ENCODE measurements around the gene RPH3AL.
A peak's percentile ranks its signal among the peaks of the same experiment; 100 is the strongest.

RPH3AL gene

DNA sequence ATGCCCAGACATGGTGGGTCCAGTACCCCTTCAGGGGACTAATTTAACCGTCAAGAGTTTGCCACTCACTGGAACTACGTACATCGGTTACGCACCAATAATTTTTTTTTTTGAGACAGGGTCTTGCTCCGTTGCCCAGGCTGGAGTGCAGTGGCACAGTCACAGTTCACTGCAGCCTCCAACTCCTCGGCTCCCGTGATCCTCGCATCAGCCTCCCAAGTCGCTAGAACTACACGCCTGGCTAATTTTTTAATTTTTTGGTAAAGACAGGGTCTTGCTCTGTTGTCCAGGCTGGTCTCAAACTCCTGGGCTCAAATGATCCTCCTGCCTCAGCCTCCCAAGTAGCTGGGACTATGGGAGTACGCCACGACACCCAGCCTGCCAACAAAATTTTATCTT is 15.6 kb downstream of the RPH3AL start:
- no peak for DNase-seq

DNA sequence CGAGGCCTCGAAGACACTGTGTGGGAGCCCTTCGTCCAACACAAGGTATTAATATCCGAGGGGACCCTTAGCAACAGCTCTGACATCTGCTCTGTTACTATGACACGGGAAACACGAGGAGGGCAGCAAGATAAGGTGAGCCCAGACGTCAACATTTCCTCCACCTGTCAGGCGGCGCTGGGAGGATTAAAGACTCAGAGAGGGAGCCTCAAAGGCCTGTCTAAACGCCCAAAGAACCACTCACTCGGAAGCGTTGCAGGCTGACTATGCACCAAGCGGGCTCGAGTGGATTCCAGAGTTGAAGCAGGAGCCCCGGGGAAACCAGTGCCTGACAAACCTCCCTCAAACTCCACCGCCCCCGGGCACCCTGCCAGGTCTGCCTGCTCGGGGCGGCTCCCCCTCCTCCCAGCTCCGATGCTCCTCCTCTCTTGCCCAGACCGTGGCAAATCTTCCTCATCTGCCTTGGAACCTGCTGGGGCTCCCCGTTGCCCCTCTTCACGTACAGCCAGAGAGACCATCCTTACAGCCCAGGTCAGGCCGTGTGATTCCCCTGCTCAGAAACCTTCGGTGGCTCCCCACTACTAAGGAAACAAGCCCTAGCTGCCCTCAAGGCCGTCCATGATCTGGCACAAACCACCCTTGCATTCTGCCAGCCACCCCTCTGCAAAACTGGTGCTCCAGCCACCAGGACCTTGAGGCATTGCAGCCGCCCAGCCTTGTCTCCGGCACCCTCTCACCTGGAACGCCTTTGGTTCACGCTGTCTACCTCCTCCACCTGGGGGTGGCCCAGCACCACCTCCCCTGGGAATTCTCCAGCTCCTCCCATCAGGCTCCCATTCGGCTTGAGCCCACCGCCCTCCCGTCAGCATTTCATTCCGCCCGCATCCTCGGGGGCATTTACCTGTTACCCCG is 16.2 kb downstream of the RPH3AL start:
- DNase-seq: peak in 2 of 56 donors; percentile 20 to 47

DNA sequence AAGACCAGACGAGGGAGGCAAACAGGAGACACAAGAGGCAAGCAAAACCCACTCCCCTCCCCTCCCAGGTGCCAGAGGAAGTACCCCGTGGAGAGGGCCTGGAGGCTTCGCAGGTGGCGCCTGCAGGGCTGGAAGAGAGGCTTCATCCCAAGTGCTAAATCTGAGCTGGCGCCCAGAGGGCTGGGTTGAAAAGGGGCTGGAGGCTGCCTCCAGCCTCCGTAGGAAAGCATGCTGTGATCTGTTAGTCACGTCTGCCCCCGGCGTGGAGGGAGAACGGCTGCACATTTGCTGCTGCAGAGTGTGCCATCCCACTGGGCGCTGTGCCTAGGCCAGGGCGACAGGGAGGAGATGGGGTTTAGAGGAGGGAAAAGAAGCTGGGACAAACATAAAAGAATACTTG is 16.9 kb downstream of the RPH3AL start:
- no peak for DNase-seq

DNA sequence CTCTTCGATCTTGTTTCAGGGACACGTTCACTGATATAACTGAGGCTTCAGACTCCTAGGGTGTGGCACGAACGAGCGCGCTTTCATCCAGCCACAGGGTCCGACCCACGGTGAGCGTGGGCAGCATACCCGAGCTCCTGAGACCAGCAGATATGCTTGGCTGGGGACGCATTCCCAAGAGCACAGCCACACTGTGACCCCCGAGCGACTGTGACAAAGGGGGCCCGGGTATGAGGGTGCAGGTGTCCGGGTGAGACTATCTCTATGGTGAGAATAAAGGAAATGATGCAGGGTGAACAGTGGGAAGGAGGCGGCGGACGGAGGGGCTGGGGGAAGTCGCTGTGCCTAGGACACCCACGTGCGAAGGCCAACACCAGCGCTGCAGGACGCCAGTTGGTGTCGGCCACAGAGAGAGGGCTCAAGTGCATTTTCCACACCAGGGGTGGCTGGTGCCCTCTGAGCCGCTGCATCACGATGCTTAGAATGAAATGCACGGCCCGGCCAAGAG is 17.6 kb downstream of the RPH3AL start:
- no peak for DNase-seq

DNA sequence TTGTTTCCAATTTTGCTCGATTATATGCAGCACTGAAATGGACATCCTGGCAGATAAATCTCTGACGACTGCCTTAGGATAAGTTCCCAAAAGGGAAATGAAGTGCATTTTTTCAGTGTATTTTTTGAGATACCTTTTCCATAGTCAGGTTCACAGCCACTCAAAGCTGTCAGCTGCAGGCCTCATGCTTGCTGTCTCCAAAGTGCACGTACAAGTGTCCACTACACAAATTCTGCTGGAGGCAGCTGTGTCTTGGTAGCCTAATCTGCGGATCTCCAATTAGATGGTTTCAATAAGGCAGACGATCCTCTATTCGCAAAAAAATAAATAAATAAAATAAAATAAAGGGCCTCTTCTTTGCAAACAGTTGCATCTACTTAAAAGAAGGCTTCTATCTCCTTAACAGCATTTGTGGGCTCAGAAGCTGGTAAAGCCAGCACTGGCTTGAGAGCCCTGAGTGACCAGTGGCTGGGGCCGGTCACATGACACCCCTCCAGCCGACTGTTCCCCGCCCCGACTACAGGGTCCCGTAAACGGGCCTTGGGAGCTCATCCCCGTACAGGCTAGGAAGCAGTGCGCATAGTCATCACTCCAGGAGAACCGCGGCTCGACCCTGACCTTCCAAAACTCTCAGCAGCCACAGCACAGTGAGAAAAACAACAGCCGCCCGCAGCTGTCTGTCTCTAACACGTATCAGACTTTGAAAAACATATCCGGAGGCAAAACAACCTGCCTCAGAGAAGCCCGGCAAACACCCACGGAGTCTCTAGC is 18.8 kb downstream of the RPH3AL start:
- DNase-seq: peak in 51 of 56 donors; percentile 13 to 86 (median 54)

DNA sequence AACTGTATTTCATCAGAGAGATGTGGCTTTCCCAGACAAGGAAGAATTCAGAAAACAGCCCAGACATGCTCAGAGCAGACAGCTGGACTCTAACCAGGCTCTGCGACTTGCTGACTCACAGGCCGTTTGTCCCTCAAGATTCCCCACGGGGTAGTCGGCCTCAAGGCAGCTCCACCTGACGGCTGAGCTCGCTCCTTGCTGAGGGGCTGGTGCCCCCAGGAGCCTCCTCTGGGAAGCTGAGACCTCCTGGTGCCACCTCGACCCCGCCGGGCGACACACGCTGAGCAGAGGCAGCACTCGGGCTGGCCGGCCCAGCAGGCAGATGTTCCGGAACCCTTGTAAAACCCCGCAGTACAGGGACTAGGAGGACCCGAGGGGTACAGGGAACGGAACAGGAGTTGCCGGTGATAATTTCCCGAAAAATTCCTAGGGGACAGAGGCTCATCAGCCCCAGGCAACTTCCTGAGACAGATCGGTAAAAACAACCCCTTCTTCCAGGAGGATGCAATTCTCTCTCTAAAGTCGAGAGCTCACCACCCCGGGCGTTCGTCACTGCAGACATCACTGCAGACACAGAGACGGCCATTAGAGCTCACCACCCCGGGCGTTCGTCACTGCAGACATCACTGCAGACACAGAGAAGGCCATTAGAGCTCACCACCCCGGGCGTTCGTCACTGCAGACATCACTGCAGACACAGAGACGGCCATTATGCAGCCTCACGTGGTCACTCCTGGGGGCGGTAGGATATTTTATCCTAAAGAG is 19.9 kb downstream of the RPH3AL start:
- DNase-seq: peak in 4 of 56 donors; percentile 13 to 29 (median 19)

DNA sequence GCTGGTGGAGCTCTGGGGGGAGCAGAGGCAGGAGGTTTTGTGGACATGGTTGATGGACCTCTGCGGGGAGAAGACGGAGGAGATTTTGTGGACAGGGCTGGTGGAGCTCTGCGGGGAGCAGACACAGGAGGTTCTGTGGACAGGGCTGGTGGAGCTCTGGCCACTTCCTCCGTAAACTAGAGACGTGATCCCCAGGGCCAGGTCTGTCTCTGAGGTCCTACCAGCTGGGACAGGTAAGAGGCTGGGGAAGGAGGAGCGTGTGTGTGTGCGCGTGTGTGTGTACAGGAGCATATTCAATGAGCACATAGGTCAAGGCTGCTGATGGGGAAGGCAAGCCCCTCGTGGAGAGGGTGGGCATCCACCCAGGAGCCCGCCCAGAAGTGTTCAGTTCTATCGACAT is 20.6 kb downstream of the RPH3AL start:
- DNase-seq: no peak

DNA sequence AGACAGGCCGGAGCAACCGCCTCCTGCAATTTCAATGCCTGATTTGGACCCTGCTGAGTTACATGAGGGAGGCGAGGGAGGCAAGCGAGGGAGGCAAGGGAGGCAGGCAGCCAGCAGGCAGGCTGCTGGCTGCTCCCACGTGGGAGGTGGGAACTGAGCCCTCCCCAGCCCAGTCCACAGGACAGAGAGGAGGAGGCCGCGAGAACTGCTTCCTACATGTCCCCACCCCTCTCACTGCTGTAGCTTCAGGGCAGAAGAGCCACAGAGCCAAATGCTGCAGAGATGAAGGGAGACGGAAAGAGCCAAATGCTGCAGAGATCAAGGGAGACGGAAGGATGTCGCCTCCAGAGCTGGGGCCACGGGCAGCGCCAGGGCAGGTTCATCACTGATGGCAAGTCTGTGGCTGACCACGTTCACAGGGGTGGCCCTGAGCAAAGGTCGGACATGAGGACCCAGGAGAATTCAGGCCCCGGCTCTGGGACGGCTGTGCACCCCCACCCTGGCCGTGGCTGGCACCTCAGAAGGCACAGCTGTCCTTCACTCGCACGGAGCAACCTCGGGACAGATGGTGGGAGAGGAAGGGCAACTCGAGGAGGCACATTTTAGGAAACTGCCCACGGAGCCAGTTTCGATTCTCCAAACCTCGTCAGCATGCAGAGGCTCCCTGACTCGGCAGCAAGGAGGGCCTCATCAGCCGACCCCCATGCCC is 21.5 kb downstream of the RPH3AL start:
- DNase-seq: peak in 22 of 56 donors; percentile 12 to 66 (median 30)

DNA sequence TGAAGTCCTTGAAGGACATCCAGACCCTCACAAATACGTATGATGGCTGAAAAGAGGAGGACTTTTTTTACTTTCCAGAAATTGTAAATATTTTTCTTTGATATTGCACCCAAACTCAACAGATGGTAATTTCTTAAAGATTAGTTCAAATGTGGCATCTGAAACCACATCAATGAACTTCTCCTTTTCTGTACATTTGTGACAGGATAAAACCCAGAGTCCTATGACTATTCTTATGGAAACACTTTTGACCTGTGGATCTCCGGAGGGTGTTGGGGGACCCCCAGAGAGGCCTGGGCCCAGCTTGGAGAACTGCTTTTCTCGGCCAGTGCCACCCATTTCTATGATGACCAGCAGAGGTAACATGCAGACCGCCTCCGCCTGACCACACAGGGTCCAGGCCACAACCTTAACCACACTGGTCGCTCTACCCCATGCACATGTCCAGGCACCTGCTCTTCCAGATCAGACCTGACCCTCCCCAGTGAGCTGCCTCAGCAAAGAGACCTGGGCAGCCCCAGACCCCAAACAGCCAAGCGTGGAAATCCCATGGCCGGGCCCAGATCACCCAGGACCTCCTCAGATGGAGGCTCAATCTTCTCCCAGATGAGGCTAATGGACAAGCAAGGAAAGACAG is 22.7 kb downstream of the RPH3AL start:
- DNase-seq: no peak

DNA sequence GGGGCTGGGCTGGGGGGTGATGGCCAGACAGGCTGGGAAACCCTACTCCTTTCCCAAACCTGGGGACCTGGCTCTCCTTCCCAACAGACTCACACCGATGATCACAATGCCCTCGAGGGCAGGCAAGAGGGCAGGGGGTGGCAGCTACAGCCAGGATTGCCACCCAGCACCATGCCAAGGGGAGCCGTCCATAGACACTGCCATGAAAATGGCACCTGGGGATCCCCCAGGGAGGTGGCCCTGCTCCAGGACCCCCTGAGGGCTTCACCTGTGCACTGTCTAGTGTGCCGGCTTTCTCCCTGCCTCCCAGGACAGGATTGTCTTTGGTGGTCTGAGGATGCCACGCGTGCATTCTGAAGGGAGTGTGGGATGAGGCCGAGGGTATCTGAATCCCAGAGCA is 24.6 kb downstream of the RPH3AL start:
- DNase-seq: no peak

DNA sequence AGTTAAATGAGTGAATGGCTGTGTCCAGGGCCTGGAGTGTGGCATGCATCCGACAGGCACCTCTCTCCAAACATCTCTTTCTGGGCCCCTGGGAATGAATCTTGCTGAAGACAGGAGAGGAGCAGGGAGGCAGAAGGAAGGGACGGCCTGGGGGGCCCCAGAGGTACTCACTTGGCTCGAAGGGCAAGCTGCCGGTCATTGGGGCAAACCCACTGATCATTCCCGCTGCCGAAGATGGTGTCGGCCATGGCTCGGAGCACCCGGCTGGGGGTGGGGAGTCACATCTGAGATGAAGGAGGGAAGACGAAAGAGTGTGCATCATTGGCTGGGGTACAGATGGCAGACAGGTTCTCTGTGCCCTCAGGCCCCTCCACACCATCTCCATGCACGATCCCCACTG is 25.3 kb downstream of the RPH3AL start:
- DNase-seq: no peak

DNA sequence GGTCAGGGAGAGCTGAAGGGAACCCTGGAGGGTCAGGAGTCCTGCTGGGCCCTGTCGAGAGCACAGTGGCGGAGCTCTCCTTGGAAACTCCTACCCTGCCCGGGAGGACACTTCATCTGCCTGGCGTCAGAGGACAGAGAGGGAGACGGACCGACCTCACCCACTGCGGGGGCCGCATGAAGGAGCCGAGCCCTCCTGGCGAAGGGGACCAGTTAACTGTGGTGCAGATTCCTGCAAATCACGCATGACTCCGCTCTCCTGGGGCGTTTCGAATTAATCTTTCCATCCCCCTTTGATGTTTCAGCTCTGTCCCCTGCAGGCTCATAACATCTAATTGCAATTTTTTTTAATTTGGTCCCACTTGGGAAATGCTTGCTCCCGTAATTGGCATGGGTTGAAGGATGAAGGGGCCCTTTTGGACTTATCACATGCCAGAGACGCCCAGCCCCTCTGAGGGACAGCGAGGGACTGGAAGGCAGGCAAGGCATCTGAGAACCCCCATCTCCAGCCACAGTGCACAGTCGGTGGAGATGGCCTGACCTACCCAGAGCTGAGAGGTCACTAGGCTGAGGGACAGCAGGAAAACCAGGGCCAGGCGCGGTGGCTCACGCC is 26.5 kb downstream of the RPH3AL start:
- DNase-seq: no peak

DNA sequence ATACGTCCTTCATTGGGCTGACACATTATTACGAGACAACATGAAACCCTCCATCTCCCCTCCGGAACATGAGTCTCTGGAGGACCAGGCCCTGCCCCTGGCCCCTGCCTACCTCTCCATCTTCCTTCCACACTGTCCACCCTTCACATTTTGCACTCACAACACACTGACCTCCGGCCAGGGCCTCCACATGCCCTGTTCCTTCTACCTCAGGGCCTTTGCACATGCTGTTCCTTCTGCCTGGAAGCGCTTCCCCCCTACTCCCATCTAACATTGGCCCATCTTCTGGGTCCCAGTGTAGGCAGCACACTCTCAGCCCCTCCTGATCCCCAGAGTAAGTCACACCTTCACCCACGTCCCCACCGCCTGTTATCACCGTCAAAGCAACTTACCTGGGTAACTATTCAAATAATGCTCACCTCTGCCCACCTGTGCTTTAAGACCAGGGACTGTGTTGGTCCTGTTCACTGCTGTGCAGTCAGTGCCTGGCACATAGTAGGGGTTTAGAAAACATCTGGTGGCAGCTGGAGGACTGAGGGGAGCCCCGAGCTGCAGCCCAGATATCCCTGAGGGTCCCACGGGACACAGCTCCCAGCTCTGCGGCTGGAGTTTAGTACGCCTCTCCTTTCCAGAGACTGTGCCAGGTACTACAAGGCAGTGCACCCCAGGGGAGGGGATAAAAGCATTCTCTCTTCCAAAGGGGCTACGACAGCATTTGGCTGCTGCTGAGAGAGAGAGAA is 27.2 kb downstream of the RPH3AL start:
- DNase-seq: no peak

DNA sequence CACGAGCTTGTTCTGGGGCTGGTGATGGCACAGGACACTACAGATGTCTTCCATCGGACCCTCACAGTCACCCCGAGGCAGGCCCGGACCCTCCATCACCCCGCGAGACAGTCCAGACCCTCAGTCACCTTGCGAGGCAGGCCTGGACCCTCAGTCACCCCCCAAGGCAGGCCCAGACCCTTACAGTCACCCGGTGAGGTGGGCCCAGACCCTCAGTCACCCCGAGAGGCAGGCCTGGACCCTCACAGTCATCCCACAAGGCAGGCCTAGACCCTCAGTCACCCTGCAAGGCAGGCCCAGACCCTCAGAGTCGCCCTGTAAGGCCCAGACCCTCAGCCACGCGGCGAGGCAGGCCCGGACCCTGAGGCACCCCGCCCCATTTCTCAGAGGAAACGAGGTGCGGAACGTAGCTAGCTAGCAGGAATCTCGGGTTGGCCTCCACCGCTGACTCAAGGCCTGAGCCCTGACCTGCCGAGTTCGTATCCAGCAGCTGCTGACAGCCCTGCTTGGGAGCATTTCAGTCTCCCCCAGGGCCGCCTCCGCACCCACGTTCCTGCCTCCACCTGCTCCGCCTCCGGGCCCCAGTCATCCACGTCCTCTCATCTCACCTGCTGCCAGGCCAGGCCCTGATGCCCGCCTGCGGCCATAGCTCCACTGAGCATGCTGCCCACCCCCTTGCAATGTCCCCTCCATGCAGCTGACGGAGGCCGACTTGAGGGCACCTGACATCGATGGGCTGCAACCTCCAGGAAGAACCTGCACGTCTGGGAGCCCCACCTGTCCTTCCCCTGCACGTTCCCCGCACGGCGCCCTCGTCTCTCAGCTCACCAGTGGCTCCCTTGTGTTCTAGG is 28.7 kb downstream of the RPH3AL start:
- DNase-seq: no peak

DNA sequence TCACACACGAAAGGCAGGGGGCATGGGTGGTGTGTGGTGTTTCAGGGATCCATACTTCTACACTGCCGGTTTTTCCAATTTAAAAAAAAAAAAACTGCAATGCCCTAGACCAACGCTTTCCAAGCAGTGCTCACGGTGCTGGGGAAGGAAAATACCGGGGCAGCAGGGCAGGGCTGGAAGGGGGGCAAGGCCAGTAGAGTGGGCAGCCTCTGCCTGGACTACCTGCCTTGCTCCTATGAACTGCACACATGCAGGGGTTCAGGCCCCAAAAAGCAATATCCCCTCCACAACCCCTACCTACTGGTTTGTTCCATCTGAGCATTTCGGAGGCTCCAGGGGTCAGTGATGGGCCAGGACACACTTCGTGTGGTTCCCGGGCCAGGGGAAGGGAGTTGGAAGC is 29.4 kb downstream of the RPH3AL start:
- DNase-seq: no peak

DNA sequence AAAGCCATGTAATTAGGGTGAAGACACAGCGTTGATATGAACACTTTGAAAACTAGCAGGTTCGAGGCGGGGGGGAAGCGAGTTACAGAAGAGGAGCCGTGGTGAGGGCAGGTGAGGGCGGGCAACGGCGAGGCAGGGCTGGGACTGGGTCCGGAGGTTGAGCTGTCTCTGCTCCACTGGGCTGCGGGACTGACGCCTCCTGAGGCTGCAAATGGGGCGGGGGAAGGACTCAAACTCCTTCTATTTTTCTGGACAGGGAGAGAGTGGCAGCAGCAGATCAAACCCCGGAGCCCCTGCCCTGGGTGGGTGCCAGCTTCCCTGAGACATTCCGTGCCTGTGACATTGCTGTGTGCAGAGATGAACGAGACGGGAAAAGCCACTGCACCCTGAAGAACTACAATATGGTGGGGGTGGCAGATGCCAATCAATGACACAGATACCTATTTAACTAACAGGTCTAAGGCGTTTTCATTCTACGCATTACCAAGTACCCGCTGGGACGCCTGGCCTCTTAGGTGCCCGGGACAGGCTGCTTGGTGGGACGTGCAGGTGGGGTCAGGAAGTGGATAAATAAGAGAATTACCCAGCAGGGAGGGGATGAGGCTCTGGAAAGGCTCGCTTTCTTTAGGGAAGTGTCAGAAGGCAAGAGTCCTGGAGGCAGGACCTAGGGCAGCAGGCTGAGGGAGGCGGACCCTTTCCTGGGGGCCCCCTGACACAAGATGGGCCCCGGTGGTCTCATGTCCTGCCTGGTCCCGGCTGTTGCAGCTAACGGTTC is 30.4 kb downstream of the RPH3AL start:
- no peak for DNase-seq

DNA sequence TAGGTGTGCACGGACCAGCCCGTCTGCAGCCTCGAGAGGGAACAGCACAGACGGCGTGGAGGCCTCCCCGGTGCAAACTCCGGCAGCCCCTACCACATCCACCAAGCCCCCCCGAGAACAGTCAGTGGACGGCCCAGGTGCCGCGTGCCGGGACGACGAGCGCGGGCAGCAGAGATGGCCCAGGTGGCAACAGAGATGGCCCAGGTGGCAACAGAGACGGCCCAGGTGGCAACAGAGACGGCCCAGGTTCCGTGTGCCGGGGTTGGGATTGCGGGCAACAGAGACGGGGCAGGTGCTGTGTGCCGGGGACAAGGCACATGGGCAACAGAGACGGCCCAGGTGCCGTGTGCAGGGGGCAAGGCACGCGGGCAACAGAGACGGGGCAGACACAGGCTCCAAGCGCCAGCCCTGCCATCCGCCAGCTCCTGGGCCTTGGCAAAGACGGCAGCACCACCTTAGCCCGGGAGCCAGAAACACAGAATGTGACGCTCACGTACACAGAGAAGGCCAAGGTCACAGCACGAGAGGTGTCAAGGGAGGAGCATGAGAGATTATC is 31.1 kb downstream of the RPH3AL start:
- no peak for DNase-seq
